G401.6 (cell line): Measurements from ENCODE around the gene PARP6.

ENCODE experiments used
- FAIRE-seq: peaks from 2 replicates; lab custom pipeline; 2012; peaks lifted over from hg19 to GRCh38; lab: Jason Lieb, UNC

The PARP6 gene

GRCh38 chr15:72199721-72200212, 72.6 kb downstream of the PARP6 start:
- FAIRE-seq = no peak

GRCh38 chr15:72199205-72199515, 73.2 kb downstream of the PARP6 start:
- no peak for FAIRE-seq

GRCh38 chr15:72198356-72199204, 73.8 kb downstream of the PARP6 start:
- FAIRE-seq = no peak

GRCh38 chr15:72197460-72198355, 74.6 kb downstream of the PARP6 start, which contains the start of gene GRAMD2A:
GRAMD2A (minus strand) TSS chr15:72197787.
- no peak for FAIRE-seq

- no peak for FAIRE-seq
Measured at GRCh38 chr15:72197041-72197459, 75.3 kb downstream of the PARP6 start.

DNA sequence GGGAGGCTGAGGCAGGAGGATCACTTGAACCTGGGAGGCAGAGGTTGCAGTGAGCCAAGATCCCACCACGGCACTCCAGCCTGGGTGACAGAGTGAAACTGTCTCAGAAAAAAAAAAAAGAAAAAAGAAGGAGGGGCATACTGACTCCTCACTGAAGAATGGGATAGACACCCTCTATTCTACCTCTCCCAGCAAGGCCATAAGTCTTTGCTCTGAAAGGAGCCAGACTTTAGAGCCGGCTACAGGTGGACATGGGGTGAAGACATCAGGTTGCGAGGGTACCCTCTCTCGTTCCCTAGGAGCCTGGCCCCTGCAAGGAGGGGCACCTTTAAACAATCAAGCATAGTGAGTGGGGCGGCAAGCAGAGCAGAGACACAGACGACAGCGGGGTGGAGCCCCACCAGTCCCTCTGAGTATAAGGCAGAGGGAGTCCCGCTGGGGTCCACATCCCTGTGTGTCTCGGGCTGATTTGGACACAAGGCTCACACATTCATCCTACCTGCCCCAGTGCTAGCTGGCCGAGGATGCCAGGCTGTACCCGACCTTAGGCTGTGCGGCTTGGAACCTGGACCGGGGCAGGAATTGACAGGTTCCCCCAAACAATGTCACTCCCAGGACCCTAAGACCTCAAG, 75.8 kb downstream of the PARP6 start:
- no peak for FAIRE-seq

DNA sequence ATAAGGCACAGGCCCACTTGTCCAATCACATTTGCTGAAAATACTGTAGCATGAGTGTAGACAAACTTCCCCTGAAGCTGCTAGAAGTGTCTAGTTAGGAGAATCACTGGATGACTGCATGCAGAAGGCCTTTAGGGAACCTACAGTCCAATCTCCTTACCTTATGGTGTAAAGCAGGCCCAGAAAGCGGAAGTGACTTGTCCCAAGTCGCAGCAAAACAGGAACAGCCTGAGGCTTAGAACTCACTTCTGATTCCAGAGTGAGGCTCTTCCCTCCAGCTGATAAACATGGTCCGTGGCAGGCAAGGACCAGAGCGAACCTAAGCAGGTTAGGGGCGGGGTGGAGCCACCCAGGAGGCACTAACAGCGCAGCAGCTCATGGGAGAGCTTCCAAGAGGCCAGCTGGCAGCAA, 77.2 kb downstream of the PARP6 start:
- FAIRE-seq = no peak

DNA sequence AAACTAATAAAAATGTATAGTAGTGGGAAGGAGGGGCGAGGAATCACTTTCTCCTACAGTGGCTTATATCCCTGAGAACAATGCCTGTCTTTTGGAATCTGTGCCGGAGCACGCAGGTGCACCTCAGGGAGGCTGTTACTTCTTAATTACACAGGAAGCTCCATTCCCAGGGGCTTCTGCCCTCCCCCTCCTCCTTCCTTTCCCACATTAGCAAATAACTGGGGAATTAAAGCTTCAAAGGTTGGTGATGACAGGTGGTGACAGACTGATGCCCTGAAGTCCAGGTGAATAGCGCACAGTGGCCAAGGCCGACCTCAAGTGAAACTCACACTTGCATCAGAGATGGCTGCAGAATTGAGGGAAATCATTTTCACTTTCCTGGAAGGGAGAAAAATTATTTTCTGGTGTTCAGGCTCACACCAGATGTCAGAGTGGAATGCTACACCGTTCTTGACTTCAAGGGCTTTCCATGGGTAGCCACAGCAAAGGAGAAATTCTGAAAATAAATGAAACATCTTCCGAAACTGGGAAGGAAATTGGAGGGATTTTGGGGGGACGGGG, 78.4 kb downstream of the PARP6 start:
- no peak for FAIRE-seq

- FAIRE-seq = no peak
Measured at GRCh38 chr15:72192416-72192815, 79.9 kb downstream of the PARP6 start.
